8988T (cell line): Measurements from ENCODE around the gene BORCS5.
"Not testable (repeated sequence)": the region's sequence is repeated elsewhere in the genome, so short reads cannot be mapped to it uniquely, and the experiment has no call there.

Source experiments
- DNase-seq: peaks from one replicate; pipeline ENCODE4 v3.0.0; 2011

Gene BORCS5

DNA sequence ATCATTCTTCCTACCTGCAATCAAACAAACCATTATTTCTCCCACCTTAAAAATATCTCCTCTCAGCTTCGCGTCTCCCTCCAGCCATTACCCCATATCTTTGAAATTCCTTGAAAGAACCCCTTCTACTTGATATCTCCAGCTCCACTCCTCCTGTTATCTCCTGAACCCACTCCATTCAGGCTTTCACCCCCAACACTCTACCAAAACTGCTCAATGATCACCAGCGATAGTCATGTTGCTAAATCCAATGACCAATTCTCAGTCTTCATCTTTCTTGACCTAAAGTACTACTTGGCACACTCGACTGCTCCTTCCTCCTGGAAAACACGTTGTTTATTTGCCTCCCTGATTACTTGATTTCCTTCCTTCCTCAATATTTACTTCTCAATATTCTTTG, 135.7 kb downstream of the BORCS5 start:
- no peak for DNase-seq

DNA sequence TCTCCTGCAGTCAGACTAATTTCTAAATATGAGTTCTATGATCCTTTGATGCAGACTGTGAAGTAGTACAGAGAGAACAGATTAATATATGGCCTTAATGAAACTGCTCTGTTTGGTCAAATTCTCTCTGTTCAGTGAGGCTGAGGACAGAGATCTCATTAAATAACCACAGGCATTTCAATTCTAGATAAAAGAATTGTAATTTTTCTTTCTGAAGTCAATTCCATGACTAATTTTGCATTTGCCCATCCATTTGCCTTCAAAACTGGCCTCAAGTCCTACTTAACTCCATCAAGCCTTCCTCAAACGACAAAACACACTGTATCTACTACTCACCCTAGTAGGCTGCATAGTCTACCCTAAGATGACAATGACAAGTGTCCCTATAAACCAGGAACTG, 138.7 kb downstream of the BORCS5 start:
- DNase-seq: no peak

- no peak for DNase-seq
Measured at GRCh38 chr12:12498210-12498609, 141.3 kb downstream of the BORCS5 start.

- DNase-seq: no peak
Measured at GRCh38 chr12:12499909-12500604, 143.2 kb downstream of the BORCS5 start.

DNA sequence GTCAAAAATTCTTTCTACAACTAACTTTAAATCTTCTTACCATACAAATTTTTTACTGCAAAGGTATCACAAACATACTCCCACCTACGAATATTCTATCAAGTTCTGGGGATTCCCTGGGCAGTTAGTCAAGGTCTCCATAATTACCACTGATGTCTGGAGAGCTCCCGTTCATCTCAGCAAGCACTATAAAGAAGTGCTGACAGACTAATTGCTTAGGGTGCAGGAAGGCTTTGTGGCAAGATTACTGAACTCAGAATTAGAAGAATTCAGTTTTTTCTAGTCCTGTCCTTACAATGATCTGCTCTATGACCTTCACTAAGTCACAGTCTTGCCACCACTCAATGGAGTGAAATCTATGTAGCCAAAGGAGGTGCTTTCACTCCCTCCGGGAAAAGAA, 144.2 kb downstream of the BORCS5 start:
- DNase-seq: no peak

DNA sequence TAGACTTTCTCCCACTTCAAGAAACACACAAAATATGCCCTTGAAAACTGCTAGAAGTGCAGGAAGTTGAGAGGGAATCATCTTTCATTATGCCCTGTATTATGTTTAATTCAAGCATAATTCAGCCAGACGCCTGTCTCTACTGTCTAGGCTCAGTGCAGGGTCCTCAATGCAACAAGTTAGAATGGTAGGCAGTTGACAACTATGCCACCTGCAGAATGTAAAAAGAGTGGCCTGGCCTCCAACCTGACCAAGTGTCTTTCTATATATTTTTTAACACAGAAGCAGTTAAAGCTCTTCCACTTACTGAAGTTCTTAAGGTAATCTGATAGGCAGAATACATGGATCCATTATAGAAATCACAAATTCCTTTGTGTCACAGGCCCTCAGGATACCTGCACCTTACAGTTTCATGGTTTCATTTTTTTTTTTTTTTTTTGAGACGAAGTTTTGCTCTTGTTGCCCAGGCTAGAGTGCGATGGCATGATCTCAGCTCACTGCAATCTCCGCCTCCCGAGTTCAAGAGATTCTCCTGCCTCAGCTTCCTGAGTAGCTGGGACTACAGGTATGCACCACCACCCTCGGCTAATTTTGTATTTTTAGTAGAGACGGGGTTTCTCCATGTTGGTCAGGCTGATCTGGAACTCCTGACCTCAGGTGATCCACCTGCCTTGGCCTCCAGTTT, 145.4 kb downstream of the BORCS5 start:
- not testable (repeated sequence) for DNase-seq

GRCh38 chr12:12502815-12503151, 145.9 kb downstream of the BORCS5 start:
- no peak for DNase-seq

- DNase-seq: no peak
Measured at GRCh38 chr12:12503384-12504078, 146.7 kb downstream of the BORCS5 start.

- no peak for DNase-seq
Measured at GRCh38 chr12:12505544-12506495, 148.9 kb downstream of the BORCS5 start.

- DNase-seq: no peak
Measured at GRCh38 chr12:12506496-12506890, 149.6 kb downstream of the BORCS5 start.

GRCh38 chr12:12507121-12507520, 150.2 kb downstream of the BORCS5 start:
- DNase-seq: no peak

DNA sequence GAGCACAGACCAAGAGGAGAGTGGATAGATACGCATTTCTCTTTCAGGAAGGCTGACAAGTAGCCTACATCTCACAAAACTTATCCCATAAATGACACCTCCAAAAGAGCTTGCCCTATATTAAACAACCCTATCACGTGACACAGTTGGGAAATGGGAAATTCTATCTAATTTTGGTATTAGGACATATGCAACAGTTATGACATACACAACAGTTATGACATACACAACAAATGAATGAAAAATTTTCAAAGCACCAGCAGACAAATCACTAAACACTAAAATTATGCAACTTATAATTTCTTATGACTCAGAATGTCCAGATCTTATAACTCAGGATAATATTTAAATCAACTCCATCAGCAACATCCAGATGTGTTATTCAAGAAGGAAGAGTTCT, 151.7 kb downstream of the BORCS5 start:
- no peak for DNase-seq

DNA sequence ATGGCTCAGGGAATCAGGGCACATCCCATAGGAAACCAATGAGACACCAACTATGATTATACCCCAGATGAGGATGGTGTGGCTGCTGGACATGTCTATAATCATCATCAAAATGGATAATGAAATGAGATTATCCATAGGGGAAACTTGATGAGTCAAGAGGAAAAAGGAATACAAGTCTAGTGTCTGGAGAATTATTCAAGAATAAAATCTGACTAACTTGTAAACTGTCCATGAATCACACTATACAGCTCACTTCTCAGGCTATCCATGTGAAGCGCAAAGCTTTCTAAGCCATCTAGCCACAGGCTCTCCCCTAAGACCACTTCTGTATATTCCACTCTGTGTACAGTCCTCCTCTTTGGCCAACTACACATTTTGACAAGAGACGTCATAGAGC, 153.3 kb downstream of the BORCS5 start:
- DNase-seq: no peak

DNA sequence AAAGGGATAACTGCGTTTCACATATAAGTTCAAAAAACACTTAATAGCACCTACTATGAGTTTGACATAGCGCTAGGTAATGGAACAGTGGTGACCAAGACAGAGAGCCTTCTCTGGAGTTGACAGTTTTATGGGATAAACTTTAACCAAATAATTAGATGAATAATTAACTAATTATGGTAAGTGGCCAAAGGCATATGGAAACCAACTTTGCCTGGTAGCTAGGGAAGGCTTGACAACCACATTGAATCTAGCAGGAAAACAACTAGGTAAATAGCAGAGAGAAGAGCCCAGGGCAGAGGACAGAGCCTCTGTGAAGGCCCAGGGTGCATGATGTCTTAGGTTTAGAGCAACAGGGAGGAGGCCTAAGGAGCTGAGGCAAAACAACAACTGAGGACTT, 153.7 kb downstream of the BORCS5 start:
- DNase-seq: no peak

- no peak for DNase-seq
Measured at GRCh38 chr12:12511021-12511783, 154.3 kb downstream of the BORCS5 start.

DNA sequence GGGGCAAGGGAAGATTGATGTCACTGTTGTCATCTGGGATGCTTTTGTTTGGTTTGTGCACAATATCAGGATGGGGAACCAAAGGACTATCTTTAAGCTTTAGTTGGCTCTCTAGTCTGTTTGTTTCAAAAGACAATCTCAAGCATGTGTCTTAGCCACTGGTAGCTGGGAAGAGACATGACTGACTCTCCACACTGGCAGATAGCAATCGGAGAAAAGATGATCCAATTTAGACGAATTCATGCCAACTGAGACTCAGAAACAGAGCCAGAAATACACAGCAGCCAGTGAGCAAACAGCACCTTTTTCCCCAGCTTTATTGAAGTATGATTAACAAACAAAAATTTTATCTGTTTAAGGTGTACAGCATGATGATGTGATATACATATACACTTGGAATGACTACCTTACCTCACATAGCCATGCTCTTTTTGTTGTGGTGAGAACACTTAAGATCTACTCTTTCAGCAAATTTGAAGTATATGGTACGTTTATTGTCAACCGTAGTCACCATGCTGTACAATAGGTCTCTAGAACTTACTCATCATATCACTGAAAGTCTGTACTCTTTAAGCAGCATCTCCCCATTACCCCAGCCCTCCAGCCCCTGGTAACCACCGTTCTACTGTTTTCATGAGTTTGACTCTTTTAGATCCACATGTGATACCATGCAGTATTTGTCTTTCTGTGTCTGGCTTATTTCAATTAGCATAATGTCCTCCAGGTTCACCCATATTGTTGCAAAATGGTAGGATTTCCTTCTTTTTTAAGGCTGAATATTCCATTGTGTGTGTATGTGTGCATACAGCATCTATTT, 155.2 kb downstream of the BORCS5 start:
- DNase-seq: no peak

DNA sequence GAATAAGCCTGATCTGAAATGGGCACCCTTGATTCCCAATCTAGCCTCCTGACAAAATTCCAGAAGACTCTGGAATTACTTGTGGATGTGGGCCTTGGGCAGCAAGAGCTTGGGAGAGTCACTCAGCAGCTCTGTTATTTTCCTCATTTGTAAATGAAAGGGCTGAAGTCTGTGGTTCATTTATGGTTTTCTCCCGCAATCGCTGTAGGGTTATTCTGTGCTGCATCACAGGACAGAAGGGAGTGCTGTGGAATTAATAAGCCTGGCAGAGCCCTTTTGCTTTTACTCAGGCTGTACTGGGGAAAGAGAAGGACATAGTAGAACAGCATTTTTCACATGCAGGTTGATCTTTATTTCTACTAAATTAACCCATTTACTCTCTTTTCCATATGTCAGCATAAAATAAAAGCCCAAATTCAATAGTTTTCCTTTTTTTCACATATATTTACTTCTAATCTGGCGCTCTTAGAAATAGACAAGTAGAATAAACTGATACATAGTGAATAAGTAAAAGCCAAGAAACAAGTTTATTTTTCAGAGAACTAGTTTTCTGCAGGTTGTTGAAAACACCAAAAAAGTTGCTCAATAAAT, 156.6 kb downstream of the BORCS5 start:
- no peak for DNase-seq

DNA sequence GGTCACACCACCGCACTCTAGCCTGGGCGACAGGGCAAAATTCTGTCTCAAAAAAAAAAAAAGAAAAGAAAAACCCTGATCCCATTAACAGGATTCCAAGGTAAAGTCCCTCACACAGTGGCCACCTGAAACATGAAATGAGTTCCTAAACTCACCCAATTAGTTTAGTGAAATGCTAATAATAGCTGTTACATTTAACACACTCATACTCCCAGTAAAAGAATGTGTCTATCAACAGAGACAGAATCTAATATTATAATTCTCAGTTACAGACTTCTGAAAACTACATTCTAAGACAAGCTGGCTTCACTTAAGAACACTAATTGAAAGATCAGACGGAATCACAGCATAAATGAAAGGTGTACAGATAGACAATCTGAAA, 161.6 kb downstream of the BORCS5 start:
- no peak for DNase-seq

DNA sequence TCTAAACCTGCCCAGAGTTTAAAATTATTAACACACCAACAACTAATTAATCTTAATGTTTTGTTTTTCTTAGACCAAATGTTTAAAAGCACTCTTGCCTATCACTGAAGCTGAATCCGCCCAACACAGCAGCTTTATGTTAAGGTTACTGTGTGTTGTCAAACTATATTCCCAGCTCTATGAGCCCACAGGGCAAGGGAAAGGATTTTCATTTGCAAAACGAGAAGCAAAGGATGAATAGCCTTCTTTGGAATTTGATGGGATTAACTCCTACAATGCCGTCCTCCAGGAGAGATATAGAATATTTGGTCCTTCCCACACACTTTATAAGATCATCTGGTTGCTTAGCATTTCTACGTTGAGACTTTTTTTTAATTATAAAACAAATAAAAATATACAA, 162.0 kb downstream of the BORCS5 start:
- DNase-seq: no peak
